ENCODE measurements around the gene NUAK2.
"Not testable (repeated sequence)": the region's sequence is repeated elsewhere in the genome, so short reads cannot be mapped to it uniquely, and the experiment has no call there.

Gene NUAK2

DNA sequence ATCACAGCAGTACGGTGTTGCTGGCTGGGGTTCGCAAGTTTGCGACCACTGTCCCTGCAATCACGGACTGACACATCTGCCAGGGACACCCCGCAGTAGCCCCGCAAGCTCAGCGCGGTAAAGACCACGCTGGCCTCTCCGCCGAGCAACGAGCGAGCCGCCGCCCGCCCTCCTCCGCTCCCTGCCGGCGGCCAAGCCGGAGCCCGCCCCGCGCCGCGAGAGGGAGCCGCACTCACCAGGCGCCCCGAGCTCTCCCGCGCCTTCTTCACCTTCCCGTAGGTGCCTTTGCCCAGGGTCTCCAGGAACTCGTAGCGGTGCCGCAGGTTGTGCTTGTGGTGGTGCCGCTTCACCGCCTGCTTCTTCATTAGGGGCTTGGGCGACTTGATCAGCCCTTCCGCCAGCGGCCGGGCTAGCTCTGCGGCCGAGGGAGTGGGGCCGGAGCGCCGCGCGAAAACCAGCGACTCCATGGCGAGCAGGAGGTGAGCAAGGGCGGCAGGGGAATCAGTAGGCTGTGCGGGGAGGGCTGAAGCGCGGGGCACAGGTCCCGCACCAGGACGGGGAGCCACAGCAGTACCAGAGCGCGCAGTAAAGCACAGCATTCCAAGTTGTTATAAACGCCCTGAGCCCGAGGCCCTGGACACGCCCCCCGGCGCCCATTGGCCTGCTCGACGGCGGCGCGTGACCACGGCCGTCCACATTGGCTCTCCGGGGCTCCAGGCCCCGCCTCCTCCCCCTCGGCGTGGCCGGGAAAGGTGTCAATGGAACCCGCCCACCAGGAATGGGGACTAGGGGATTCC is at the start of gene NUAK2:
TSS of gene NUAK2 (minus strand) at position 584 of the 797 bp plus-strand sequence. CDS start at position 467, 117 bp downstream.
- DNase-seq (ENCODE audit: low read depth), result peak; percentile 95
- TF ChIP-seq, protein P1, sequence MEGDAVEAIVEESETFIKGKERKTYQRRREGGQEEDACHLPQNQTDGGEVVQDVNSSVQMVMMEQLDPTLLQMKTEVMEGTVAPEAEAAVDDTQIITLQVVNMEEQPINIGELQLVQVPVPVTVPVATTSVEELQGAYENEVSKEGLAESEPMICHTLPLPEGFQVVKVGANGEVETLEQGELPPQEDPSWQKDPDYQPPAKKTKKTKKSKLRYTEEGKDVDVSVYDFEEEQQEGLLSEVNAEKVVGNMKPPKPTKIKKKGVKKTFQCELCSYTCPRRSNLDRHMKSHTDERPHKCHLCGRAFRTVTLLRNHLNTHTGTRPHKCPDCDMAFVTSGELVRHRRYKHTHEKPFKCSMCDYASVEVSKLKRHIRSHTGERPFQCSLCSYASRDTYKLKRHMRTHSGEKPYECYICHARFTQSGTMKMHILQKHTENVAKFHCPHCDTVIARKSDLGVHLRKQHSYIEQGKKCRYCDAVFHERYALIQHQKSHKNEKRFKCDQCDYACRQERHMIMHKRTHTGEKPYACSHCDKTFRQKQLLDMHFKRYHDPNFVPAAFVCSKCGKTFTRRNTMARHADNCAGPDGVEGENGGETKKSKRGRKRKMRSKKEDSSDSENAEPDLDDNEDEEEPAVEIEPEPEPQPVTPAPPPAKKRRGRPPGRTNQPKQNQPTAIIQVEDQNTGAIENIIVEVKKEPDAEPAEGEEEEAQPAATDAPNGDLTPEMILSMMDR (IDR thresholded peaks at IDR 0.05; ENCODE audit: insufficient read depth, low read depth, low read length, missing control alignments), result peak; percentile 14
- H3K4me3 ChIP-seq (ENCODE audit: low read length), result peak within 1 kb of the TSS; percentile 94

DNA sequence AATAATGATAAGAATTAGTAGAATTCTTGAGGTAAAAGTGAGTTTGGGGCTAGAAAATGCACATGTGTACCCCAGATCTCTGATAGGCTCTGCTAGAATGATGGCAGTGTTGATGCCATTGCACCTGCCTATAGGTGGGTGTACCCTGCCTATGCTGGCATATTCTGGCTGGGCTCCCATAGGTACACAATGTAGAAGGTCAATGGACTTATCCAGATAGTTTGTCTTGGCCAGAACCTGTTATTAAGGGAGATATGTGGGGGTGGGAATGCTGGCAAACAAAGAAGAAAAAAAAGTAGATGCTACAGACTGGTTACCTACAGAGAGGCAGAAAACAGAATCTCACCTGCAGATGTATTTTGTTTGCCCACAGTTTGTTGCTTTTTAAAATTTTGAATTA is 49.2 kb upstream of the NUAK2 start:
- no peak overlapping the region for H3K4me3 ChIP-seq (ENCODE audit: low read length)
- TF ChIP-seq, protein P1 (IDR thresholded peaks at IDR 0.05; ENCODE audit: insufficient read depth, low read depth, low read length, missing control alignments), result no peak
- no peak for DNase-seq (ENCODE audit: low read depth)

DNA sequence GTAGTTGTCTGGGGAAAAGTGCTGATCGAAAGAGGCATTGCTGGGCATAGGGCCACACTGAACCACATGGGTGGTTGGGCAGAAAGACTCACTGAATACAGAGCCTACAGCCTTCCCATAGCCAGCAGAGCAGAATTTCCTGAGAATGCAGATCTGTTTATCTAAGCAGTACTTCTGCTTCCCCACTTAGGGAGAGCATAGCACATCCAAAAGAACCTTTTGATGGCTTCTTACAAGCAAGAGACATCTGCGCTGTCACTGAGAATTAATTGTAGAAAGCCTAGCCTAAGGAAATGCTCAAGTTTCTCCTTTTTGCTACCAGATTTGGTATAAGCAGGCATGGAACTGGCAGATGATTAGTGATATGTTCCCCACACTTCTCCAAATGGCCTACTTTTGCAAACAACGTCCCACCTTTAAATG is 48.2 kb upstream of the NUAK2 start:
- TF ChIP-seq, protein P1 (IDR thresholded peaks at IDR 0.05; ENCODE audit: insufficient read depth, low read depth, low read length, missing control alignments), result no peak

DNA sequence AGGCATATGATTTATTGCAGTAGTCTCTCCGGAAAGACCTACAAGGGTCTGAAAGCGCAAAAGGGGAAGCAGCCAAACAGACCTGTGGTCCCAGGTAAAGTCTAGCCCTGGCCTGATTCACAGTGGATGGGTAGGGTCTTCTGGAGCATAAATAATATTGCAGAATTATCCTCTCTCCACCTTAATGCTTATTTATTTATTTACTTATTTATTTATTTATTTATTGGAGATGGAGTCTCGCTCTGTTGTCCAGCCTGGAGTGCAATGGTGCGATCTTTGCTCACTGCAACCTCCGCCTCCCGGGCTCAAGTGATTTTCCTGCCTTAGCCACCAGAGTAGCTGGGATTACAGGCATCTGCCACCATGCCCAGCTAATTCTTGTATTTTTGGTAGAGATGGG is 46.9 kb upstream of the NUAK2 start:
- no peak overlapping the region for H3K4me3 ChIP-seq (ENCODE audit: low read length)
- TF ChIP-seq, protein P1 (IDR thresholded peaks at IDR 0.05; ENCODE audit: insufficient read depth, low read depth, low read length, missing control alignments), result no peak
- no peak for DNase-seq (ENCODE audit: low read depth)

More for the DNA sequence above, 48.2 kb upstream of the NUAK2 start:
- no peak for DNase-seq (ENCODE audit: low read depth)
- no peak overlapping the region for H3K4me3 ChIP-seq (ENCODE audit: low read length)

DNA sequence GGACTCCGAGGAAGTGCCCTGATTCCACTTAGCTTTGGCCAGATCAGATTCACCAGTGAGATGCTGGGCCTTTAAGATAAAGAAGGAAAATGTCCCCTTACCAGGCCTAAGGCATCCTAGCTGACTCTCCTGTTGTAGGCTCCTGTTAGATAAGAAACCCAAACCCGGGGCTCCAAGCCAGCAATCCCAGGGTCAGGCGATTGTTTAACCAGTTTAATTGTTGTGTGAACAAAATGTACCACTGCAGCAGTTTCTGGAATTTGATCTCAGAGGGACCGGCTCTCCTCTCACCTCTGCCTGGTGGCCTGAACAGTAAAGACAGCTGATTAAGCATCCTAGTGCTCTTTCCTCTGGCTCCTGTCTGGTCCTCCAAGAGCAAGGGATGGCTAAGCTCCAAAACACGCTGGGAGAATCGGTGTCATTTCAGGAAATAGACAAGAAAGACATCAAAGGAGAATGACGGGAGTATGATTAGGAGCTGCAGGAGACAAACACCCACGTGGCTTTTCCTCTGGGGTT is 44.5 kb upstream of the NUAK2 start:
- DNase-seq (ENCODE audit: low read depth), result peak; percentile 22
- H3K4me3 ChIP-seq (ENCODE audit: low read length), result no peak overlapping the region
- TF ChIP-seq, protein P1 (IDR thresholded peaks at IDR 0.05; ENCODE audit: insufficient read depth, low read depth, low read length, missing control alignments), result no peak

DNA sequence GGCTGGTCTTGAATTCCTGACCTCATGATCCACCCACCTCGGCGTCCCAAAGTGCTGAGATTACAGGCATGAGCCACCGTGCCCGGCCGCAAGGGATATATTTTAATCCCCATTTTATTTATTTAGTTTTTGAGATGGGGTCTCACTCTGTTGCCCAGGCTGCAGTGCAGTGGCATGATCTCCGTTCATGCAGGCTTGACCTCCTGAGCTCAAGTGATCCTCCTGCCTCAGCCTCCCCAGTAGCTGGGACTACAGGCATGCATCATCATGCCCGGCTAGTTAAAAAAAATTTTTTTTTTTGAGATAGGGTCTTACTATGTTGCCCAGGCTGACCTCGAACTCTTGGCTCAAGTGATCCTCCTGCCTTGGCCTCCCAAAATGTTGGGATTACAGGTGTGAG is 43.5 kb upstream of the NUAK2 start:
- H3K4me3 ChIP-seq (ENCODE audit: low read length); DNase-seq (ENCODE audit: low read depth): not testable (repeated sequence)

DNA sequence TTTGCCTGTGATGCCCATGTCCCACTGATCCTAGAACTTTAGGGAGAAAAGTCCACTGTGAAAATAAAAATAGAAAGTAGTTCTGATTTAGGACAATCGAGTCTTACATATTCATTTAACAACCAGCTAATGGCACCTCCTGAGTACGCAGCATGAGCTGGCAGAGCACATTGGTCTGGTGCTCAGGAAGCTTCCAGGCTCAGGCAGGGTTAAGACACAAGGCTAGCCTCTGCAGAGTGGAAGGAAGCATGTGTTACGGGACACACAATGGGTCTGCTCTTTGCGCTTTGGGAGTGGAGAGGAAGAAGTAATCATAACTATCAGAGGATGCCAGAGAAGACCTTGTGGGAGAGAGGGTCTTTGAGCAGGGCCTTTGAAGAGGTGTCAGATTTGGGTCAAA is 39.3 kb upstream of the NUAK2 start:
- no peak overlapping the region for H3K4me3 ChIP-seq (ENCODE audit: low read length)
- TF ChIP-seq, protein P1 (IDR thresholded peaks at IDR 0.05; ENCODE audit: insufficient read depth, low read depth, low read length, missing control alignments), result no peak
- no peak for DNase-seq (ENCODE audit: low read depth)

Data from epithelial cell of esophagus (primary cell).